ENCODE measurements around the gene LMO7.

GRCh38 chr13:75740031-75740430 lies 103.9 kb downstream of the LMO7 start:
- TF ChIP-seq RAD21 (IDR thresholded peaks at IDR 0.05; ENCODE audit: low read depth) (no peak), YY1 (IDR thresholded peaks at IDR 0.05; ENCODE audit: low read depth) (no peak)
